Endodermal cell (in vitro differentiated cells): ENCODE data around the gene PIP4K2C. TPM values are rescaled to one million over a fixed set of nuclear protein-coding genes. Genes with fewer than 3 reads are reported as not detected.
"Not testable (repeated sequence)": the region's sequence is repeated elsewhere in the genome, so short reads cannot be mapped to it uniquely, and the experiment has no call there.

Experiments used
- DNase-seq: peaks from one replicate; pipeline ENCODE4 v3.0.0-alpha.2; 2017
- H3K27ac ChIP-seq: 2 replicates; pipeline ENCODE4 v1.5.1; 2013; ENCODE audit warnings: mild to moderate bottlenecking, low read depth, low read length, moderate library complexity
- H3K27me3 ChIP-seq: 2 replicates; pipeline ENCODE4 v1.6.1; 2013; ENCODE audit warnings: mild to moderate bottlenecking, low read length, moderate library complexity; ENCODE audit not compliant: insufficient read depth, control insufficient read depth, poor library complexity, severe bottlenecking
- H3K36me3 ChIP-seq: 2 replicates; pipeline ENCODE4 v1.7.0; 2013; ENCODE audit warnings: mild to moderate bottlenecking, low read length, moderate library complexity; ENCODE audit not compliant: control insufficient read depth, insufficient read depth
- H3K4me1 ChIP-seq: one replicate; pipeline ENCODE4 v1.7.0; 2013; ENCODE audit warnings: low read length; ENCODE audit not compliant: control insufficient read depth, insufficient read depth
- H3K4me3 ChIP-seq: 2 replicates; pipeline ENCODE4 v1.5.1; 2013; ENCODE audit warnings: mild to moderate bottlenecking, low read length, moderate library complexity
- H3K9ac ChIP-seq: 2 replicates; pipeline ENCODE4 v1.6.1; 2013; ENCODE audit warnings: mild to moderate bottlenecking, low read length, moderate library complexity; ENCODE audit not compliant: poor library complexity, severe bottlenecking; ENCODE audit errors: extremely low read depth
- H3K9me3 ChIP-seq: 2 replicates; pipeline ENCODE4 v1.6.1; 2013; ENCODE audit warnings: mild to moderate bottlenecking, low read length, moderate library complexity; ENCODE audit not compliant: control insufficient read depth
- H3K27ac Mint-ChIP-seq: 2 replicates; pipeline ENCODE4 v1.8.0; 2020; ENCODE audit warnings: mixed read lengths
- H3K27me3 Mint-ChIP-seq: 2 replicates; pipeline ENCODE4 v1.8.0; 2021; ENCODE audit warnings: mild to moderate bottlenecking, mixed read lengths; ENCODE audit not compliant: insufficient read depth
- H3K36me3 Mint-ChIP-seq: 2 replicates; pipeline ENCODE4 v1.8.0; 2020; ENCODE audit warnings: low read depth, mixed read lengths
- H3K4me1 Mint-ChIP-seq: 2 replicates; pipeline ENCODE4 v1.8.0; 2020; ENCODE audit warnings: mixed read lengths
- H3K4me3 Mint-ChIP-seq: 2 replicates; pipeline ENCODE4 v1.8.0; 2020; ENCODE audit warnings: mild to moderate bottlenecking, moderate library complexity, mixed read lengths
- H3K9me3 Mint-ChIP-seq: 2 replicates; pipeline ENCODE4 v1.8.0; 2020; ENCODE audit warnings: mild to moderate bottlenecking, mixed read lengths
- WGBS, 2 experiments: methylation state at CpG; one replicate each; pipeline versions ENCODE4 v1.1.5 to v1.1.7; 2013; ENCODE audit warnings: missing lambda C conversion rate in 2 of 2, mixed read lengths in 1 of 2; ENCODE audit not compliant: insufficient coverage in 1 of 2, insufficient read length in 1 of 2; 5-methylcytosine and 5-hydroxymethylcytosine counted together
- total RNA-seq, 2 donors: library from RNA; stranded (reverse); fragmentation: NEBNext Ultra II Directional in 1 of 2; extraction: Animal tissue kit (Norgen Biotek cat#: 25700) in 1 of 2; gene quantifications; 2 replicates in 1 of 2; 3 replicates in 1 of 2; pipeline ENCODE4 v1.2.1, GENCODE V29; 2021
- TF ChIP-seq, protein P1 (sequence below): fragments of 200-600 bp; sonication (generic); conservative IDR thresholded peaks from 2 replicates; pipeline ENCODE4 v1.5.0; 2021; ENCODE audit warnings: antibody characterized with exemption, mild to moderate bottlenecking

The PIP4K2C gene
- total RNA-seq, 2 donors from 2014 or later = 40.9 to 45.5 TPM

DNA sequence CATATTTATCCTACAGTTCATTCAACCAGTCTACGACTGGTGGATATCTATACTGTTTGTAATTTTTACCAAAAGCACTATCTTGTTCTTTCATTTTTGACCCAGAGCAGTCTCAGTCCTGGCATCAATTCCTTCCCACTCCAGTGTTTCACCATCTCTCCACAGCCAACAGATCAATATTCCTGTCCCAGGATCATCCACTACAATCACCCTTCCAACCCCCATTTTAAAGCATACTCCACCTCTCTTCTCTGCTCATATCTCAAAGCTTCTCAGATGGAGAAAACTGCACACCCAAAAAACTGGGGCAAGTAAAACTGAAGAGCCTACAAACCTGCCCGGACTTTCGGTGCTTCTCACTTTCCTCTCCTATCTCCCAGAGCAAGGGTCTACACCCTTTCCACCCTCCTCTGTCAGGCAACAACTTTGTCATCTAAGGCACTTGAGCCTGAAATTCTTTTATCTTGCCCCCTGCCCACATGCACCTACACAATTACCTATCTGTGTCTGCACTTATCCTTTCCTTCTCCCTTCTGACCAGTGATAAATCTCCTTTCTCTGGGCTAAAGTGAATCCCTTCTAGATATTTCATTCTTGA is 4.1 kb upstream of the PIP4K2C start:
- Mint-ChIP-seq H3K27ac (no peak overlapping the region), H3K4me3 (no peak overlapping the region), H3K9me3 (no peaks in the 10 kb centered on the region), H3K36me3 (no peaks in the 10 kb centered on the region), H3K4me1 (peaks cover 17% of the 10 kb centered on the region), H3K27me3 (peaks cover 5% of the 10 kb centered on the region)
- Histone ChIP-seq H3K36me3 (no peaks in the 10 kb centered on the region), H3K9ac (no peak overlapping the region), H3K4me1 (no peaks in the 10 kb centered on the region), H3K4me3 (no peak overlapping the region), H3K9me3 (no peaks in the 10 kb centered on the region), H3K27ac (no peak overlapping the region), H3K27me3 (peaks cover 40% of the 10 kb centered on the region)
- DNase-seq = no peak
- TF ChIP-seq, protein P1, sequence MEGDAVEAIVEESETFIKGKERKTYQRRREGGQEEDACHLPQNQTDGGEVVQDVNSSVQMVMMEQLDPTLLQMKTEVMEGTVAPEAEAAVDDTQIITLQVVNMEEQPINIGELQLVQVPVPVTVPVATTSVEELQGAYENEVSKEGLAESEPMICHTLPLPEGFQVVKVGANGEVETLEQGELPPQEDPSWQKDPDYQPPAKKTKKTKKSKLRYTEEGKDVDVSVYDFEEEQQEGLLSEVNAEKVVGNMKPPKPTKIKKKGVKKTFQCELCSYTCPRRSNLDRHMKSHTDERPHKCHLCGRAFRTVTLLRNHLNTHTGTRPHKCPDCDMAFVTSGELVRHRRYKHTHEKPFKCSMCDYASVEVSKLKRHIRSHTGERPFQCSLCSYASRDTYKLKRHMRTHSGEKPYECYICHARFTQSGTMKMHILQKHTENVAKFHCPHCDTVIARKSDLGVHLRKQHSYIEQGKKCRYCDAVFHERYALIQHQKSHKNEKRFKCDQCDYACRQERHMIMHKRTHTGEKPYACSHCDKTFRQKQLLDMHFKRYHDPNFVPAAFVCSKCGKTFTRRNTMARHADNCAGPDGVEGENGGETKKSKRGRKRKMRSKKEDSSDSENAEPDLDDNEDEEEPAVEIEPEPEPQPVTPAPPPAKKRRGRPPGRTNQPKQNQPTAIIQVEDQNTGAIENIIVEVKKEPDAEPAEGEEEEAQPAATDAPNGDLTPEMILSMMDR = no peak
- WGBS, 2 experiments = 83 to 91% methylated on average over 2 to 3 of the region's 3 CpGs

DNA sequence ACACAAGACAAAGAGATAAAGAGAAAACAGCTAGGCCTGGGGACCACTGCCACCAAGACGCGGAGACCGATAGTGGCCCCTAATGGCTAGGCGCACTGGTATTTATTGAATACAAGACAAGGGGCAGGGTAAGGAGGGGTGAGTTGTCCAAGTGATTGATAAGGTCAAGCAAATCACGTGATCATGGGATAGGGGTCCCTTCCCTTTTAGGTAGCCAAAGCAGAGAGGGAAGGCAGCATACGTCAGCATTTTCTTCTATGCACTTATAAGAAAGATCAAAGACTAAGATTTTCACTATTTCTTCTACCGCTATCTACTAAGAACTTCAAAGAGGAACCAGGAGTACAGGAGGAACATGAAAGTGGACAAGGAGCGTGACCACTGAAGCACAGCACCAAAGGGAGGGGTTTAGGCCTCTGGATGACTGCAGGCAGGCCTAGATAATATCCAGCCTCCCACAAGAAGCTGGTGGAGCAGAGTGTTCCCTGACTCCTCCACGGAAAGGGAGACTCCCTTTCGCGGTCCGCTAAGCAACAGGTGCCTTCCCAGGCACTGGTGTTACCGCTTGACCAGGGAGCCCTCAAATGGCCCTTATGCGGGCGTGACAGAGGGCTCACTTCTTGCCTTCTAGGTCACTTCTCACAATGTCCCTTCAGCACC is 1.9 kb upstream of the PIP4K2C start:
- H3K9me3 ChIP-seq, H3K27me3 Mint-ChIP-seq, H3K4me3 Mint-ChIP-seq, H3K27ac Mint-ChIP-seq, H3K9me3 Mint-ChIP-seq, H3K27ac ChIP-seq, H3K36me3 Mint-ChIP-seq, H3K36me3 ChIP-seq, H3K4me3 ChIP-seq, H3K9ac ChIP-seq, H3K4me1 ChIP-seq: not testable (repeated sequence)
- DNase-seq = peak; percentile 38
- WGBS, 2 experiments = 91 to 93% methylated on average over 6 to 15 of the region's 15 CpGs
- H3K4me1 Mint-ChIP-seq = peaks cover 29% of the 10 kb centered on the region
- peaks cover 35% of the 10 kb centered on the region for H3K27me3 ChIP-seq

DNA sequence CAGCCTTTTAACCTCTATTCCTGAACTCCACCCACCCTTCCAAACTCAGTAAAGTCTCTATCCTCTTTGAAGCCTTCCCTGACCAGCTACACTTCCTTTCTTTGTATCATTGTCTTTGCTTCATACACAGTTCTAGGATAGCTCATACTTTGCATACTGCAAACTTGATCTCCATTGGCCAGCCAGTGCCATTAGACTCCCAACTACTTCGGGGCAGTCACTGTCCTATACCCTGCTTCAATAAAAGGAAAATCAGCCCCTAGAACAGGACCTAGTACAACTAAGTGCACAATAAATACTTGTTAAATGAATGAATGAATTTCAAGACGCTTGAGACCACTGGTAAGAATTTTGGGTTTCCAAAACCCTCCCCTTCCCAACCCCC is 521 bp upstream of the PIP4K2C start:
- peak overlapping the region; percentile 84 for H3K4me3 Mint-ChIP-seq
- H3K27me3 ChIP-seq = peaks cover 21% of the 10 kb centered on the region
- 35% methylated on average over 2 of the region's 2 CpGs; no CpG with 5 or more reads in 1 of the 2 experiments for WGBS, 2 experiments
- peaks cover 3% of the 10 kb centered on the region for H3K27me3 Mint-ChIP-seq
- H3K4me1 ChIP-seq = peaks cover 6% of the 10 kb centered on the region
- peak overlapping the region; percentile 97 for H3K4me3 ChIP-seq
- no peaks in the 10 kb centered on the region for H3K9me3 ChIP-seq
- H3K27ac Mint-ChIP-seq = peak overlapping the region; percentile 53
- no peaks in the 10 kb centered on the region for H3K9me3 Mint-ChIP-seq
- no peak for DNase-seq
- no peak overlapping the region for H3K27ac ChIP-seq
- no peak overlapping the region for H3K9ac ChIP-seq
- H3K36me3 Mint-ChIP-seq = peaks cover 11% of the 10 kb centered on the region
- TF ChIP-seq, protein P1 = no peak
- H3K4me1 Mint-ChIP-seq = peaks cover 27% of the 10 kb centered on the region
- H3K36me3 ChIP-seq = peaks cover 12% of the 10 kb centered on the region
